A549 (cell line): Measurements from ENCODE around the gene RNF217.

Experiments
- CBX2 ChIP-seq: fragments of 200-600 bp; sonication (generic); IDR thresholded peaks from 2 replicates; pipeline ENCODE4 v1.6.1; 2016; ENCODE audit warnings: low read depth, mild to moderate bottlenecking, borderline replicate concordance
- CEBPB ChIP-seq, 2 experiments: fragments of >200 bp in 1 of 2; sonication (Bioruptor Twin) in 1 of 2; formaldehyde crosslinking in 1 of 2; IDR thresholded peaks; 2 replicates each; pipeline ENCODE4 v1.6.1; 2012 to 2016
- CHD4 ChIP-seq: fragments of 200-600 bp; sonication (generic); IDR thresholded peaks from 2 replicates; pipeline ENCODE4 v1.6.1; 2016; ENCODE audit warnings: antibody characterized with exemption, mild to moderate bottlenecking, borderline replicate concordance
- CTCF ChIP-seq: fragments of >200 bp; sonication (Bioruptor Twin); formaldehyde crosslinking; IDR thresholded peaks from 3 replicates; pipeline ENCODE4 v1.5.1; 2016
- KDM1A ChIP-seq: fragments of 200-600 bp; sonication (generic); IDR thresholded peaks from 2 replicates; pipeline ENCODE4 v1.6.1; 2016; ENCODE audit warnings: low read depth, mild to moderate bottlenecking
- NFE2L2 ChIP-seq: fragments of 150-350 bp; conservative IDR thresholded peaks from 2 replicates; pipeline ENCODE4 v1.6.1; 2014; ENCODE audit warnings: low read length
- POLR2A ChIP-seq: IDR thresholded peaks from 2 replicates; pipeline ENCODE4 v1.6.1; 2012; ENCODE audit warnings: mild to moderate bottlenecking, low read length
- REST ChIP-seq: fragments of 200-600 bp; sonication (generic); IDR thresholded peaks from 2 replicates; pipeline ENCODE4 v1.6.1; 2016; ENCODE audit warnings: antibody characterized with exemption, mild to moderate bottlenecking, moderate library complexity
- RFX5 ChIP-seq: fragments of 450-650 bp; IDR thresholded peaks from 2 replicates; pipeline ENCODE4 v1.7.1; 2014; ENCODE audit warnings: antibody characterized with exemption, mild to moderate bottlenecking, moderate library complexity
- SMC3 ChIP-seq: fragments of >200 bp; sonication (Bioruptor Twin); formaldehyde crosslinking; IDR thresholded peaks from 3 replicates; pipeline ENCODE4 v1.6.1; 2018; ENCODE audit warnings: inconsistent platforms
- ZFP36 ChIP-seq: fragments of 450-650 bp; IDR thresholded peaks from 2 replicates; pipeline ENCODE4 v1.6.1; 2014; ENCODE audit warnings: borderline replicate concordance; ENCODE audit not compliant: partially characterized antibody

- TF ChIP-seq REST: no peak
- TF ChIP-seq CTCF: no peak
- no peak for TF ChIP-seq KDM1A
- no peak for TF ChIP-seq CBX2
- TF ChIP-seq POLR2A: no peak
- no peak for TF ChIP-seq SMC3
- TF ChIP-seq NFE2L2: 0 out of 2 replicates have a peak, but pooled peaks have one; percentile 4
- TF ChIP-seq ZFP36: no peak
- TF ChIP-seq CEBPB (IDR thresholded peaks at IDR 0.05): no peak
- TF ChIP-seq RFX5: no peak
- no peak for TF ChIP-seq CHD4
These were observed 22.6 kb downstream of the RNF217 start for GRCh38 chr6:124984668-124985338.
